ENCODE measurements around the gene TRABD. TPM values are rescaled to one million over a fixed set of nuclear protein-coding genes. Genes with fewer than 3 reads are reported as not detected.

Gene TRABD
- total RNA-seq, 3 donors from 2014 or later = 17.3 to 35.7 (median 28.2) TPM

- Histone ChIP-seq H3K27ac (peak within 1 kb of the TSS; percentile 95 to 99), H3K36me3 (no peaks in the 10 kb centered on the region), H3K4me1 (peaks cover 7 to 20% of the 10 kb centered on the region in 2 donors), H3K9me3 (no peaks in the 10 kb centered on the region), H3K27me3 (no peaks in the 10 kb centered on the region), H3K4me3 (peak within 1 kb of the TSS; percentile 77 to 98 (median 93))
- intact Hi-C loops (cut with DNase I; ENCODE audit: low total_unique reads) = no loop called here
- TF ChIP-seq POLR2A (IDR thresholded peaks at IDR 0.05) (peak; percentile 74), CTCF (IDR thresholded peaks at IDR 0.05) (peak in 2 of 3 donors; percentile 7 to 48), POLR2AphosphoS5 (IDR thresholded peaks at IDR 0.05) (peak; percentile 95 to 96 (median 96))
- peak; percentile 93 for DNase-seq (ENCODE audit: low spot score in 2 of 2)
Measured at GRCh38 chr22:50244420-50245213, 58.9 kb downstream of the TRABD start, which contains the start of gene TUBGCP6. TUBGCP6 (minus strand) TSS chr22:50245023; CDS start chr22:50244459, 564 bp downstream.

- no peak for TF ChIP-seq CTCF (IDR thresholded peaks at IDR 0.05)
- TF ChIP-seq POLR2A (IDR thresholded peaks at IDR 0.05) = peak; percentile 4
- intact Hi-C loops (cut with DNase I; ENCODE audit: low total_unique reads) = no loop called here
- no peaks in the 10 kb centered on the region for H3K9me3 ChIP-seq
- peak overlapping the region; percentile 77 to 98 (median 93) for H3K4me3 ChIP-seq
- DNase-seq (ENCODE audit: low spot score in 2 of 2) = no peak
- H3K36me3 ChIP-seq = no peaks in the 10 kb centered on the region
- H3K4me1 ChIP-seq = peaks cover 15 to 28% of the 10 kb centered on the region in 2 donors
- peak overlapping the region; percentile 95 to 99 for H3K27ac ChIP-seq
- no peaks in the 10 kb centered on the region for H3K27me3 ChIP-seq
Measured at GRCh38 chr22:50245214-50246072, 59.7 kb downstream of the TRABD start.

GRCh38 chr22:50246242-50247175, 60.8 kb downstream of the TRABD start:
- Histone ChIP-seq H3K9me3 (no peaks in the 10 kb centered on the region), H3K27me3 (no peaks in the 10 kb centered on the region), H3K27ac (peak overlapping the region; percentile 95 to 99), H3K4me3 (peak overlapping the region in 1 of 3 donors; percentile 98), H3K4me1 (peaks cover 17 to 24% of the 10 kb centered on the region in 2 donors), H3K36me3 (no peaks in the 10 kb centered on the region)
- DNase-seq (ENCODE audit: low spot score in 2 of 2) = no peak
- TF ChIP-seq POLR2A (IDR thresholded peaks at IDR 0.05) = no peak
- TF ChIP-seq POLR2AphosphoS5 (IDR thresholded peaks at IDR 0.05) = no peak
- intact Hi-C loops (cut with DNase I; ENCODE audit: low total_unique reads) = no loop called here

DNA sequence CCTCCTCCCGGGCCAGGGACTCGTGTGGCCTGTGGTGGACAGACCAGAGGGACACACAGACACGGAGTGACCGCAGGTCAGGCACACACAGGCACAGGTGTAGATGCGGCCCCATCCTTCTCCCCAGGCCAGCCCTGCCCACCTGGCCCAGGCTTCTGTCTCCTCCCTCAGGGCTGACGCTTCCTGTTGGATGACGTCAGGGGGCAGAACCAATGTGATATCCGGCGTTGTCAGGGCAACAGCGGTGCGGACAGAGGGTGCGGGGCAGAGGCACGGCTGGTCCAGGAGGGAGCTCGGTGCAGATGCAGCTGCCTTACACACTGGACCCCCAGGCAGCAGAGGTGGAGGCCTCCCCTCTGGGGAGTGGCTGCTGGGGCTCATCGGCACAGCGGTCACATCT, 62.0 kb downstream of the TRABD start:
- no peak for TF ChIP-seq CTCF (IDR thresholded peaks at IDR 0.05)
- TF ChIP-seq POLR2A (IDR thresholded peaks at IDR 0.05) = no peak
- no peak for TF ChIP-seq POLR2AphosphoS5 (IDR thresholded peaks at IDR 0.05)
- Histone ChIP-seq H3K4me3 (no peak overlapping the region), H3K27ac (no peak overlapping the region), H3K36me3 (no peaks in the 10 kb centered on the region), H3K4me1 (peaks cover 17 to 21% of the 10 kb centered on the region in 2 donors), H3K9me3 (no peaks in the 10 kb centered on the region), H3K27me3 (no peaks in the 10 kb centered on the region)
- DNase-seq (ENCODE audit: low spot score in 2 of 2) = no peak
- intact Hi-C loops (cut with DNase I; ENCODE audit: low total_unique reads) = no loop called here

All from breast epithelium (tissue), 4 donors.